ENCODE measurements around the gene BCL2L1. TPM values are rescaled to one million over a fixed set of nuclear protein-coding genes. Genes with fewer than 3 reads are reported as not detected.
"Not testable (repeated sequence)": the region's sequence is repeated elsewhere in the genome, so short reads cannot be mapped to it uniquely, and the experiment has no call there.

BCL2L1 gene
- total RNA-seq, 1 donor from 2014 or later = 57.2 TPM

- Histone ChIP-seq H3K9me3 (no peaks in the 10 kb centered on the region), H3K27ac (peak overlapping the region; percentile 92), H3K36me3 (peaks cover 0 to 5% of the 10 kb centered on the region in 2 donors), H3K4me1 (peaks cover 56% of the 10 kb centered on the region), H3K4me3 (peak overlapping the region; percentile 39 to 41), H3K27me3 (no peaks in the 10 kb centered on the region)
- DNase-seq (ENCODE audit: extremely low spot score in 2 of 2) = no peak
- TF ChIP-seq POLR2AphosphoS5 (IDR thresholded peaks at IDR 0.05; ENCODE audit: insufficient read depth in 1 of 2, low read depth in 1 of 2) = no peak
- no peak for TF ChIP-seq POLR2A (IDR thresholded peaks at IDR 0.05)
- intact Hi-C loops (cut with DNase I) = no loop called here
Measured at GRCh38 chr20:31662372-31662854, 60.3 kb downstream of the BCL2L1 start.

GRCh38 chr20:31661625-31662371 is 60.9 kb downstream of the BCL2L1 start:
- DNase-seq (ENCODE audit: extremely low spot score in 2 of 2) = peak in 1 of 2 donors; percentile 92
- intact Hi-C loops (cut with DNase I) = loop anchor here (2.0 kb wide), 1 partner anchor 61 kb away; the partner anchor contains the start of gene BCL2L1
- TF ChIP-seq POLR2AphosphoS5 (IDR thresholded peaks at IDR 0.05; ENCODE audit: insufficient read depth in 1 of 2, low read depth in 1 of 2) = peak in 1 of 2 donors; percentile 88
- peak; percentile 60 to 96 (median 64) for TF ChIP-seq CTCF (IDR thresholded peaks at IDR 0.05)
- TF ChIP-seq POLR2A (IDR thresholded peaks at IDR 0.05) = no peak
- H3K4me1 ChIP-seq = peaks cover 50% of the 10 kb centered on the region
- H3K27me3 ChIP-seq = no peaks in the 10 kb centered on the region
- no peaks in the 10 kb centered on the region for H3K9me3 ChIP-seq
- H3K36me3 ChIP-seq = peaks cover 0 to 5% of the 10 kb centered on the region in 2 donors
- peak overlapping the region; percentile 39 to 41 for H3K4me3 ChIP-seq
- H3K27ac ChIP-seq = peak overlapping the region; percentile 92

- H3K4me1 ChIP-seq = peaks cover 20% of the 10 kb centered on the region
- intact Hi-C loops (cut with DNase I) = no loop called here
- TF ChIP-seq POLR2A (IDR thresholded peaks at IDR 0.05) = no peak
- no peak for TF ChIP-seq CTCF (IDR thresholded peaks at IDR 0.05)
- no peak for TF ChIP-seq POLR2AphosphoS5 (IDR thresholded peaks at IDR 0.05; ENCODE audit: insufficient read depth in 1 of 2, low read depth in 1 of 2)
- H3K4me3 ChIP-seq = no peak overlapping the region
- H3K9me3 ChIP-seq = no peaks in the 10 kb centered on the region
- H3K27ac ChIP-seq = no peak overlapping the region
- no peaks in the 10 kb centered on the region for H3K27me3 ChIP-seq
- no peaks in the 10 kb centered on the region for H3K36me3 ChIP-seq
- no peak for DNase-seq (ENCODE audit: extremely low spot score in 2 of 2)
Measured at GRCh38 chr20:31654534-31654933, 68.1 kb downstream of the BCL2L1 start.

DNA sequence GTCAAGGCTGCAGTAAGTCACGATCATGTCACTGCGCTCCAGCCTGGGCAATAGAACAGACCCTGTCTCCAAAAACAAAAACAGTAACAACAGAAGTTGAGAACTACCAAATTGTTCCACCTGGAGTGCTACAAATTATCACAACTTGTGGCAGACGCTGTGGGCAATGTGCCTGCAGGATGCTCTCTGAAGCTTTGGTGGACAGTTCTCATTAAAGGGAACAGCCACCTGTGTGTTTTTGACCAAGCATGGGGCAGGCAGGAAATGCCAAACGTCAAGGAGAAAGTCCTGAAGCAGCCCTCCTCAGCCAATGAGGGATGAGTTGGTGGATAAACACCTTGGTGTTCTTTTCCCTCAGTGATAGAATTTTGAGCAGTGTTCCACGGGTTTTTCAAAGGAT is 69.1 kb downstream of the BCL2L1 start:
- H3K36me3 ChIP-seq = no peaks in the 10 kb centered on the region
- H3K27ac ChIP-seq = no peak overlapping the region
- TF ChIP-seq POLR2A (IDR thresholded peaks at IDR 0.05) (no peak), POLR2AphosphoS5 (IDR thresholded peaks at IDR 0.05; ENCODE audit: insufficient read depth in 1 of 2, low read depth in 1 of 2) (no peak), CTCF (IDR thresholded peaks at IDR 0.05) (no peak)
- no peaks in the 10 kb centered on the region for H3K27me3 ChIP-seq
- H3K9me3 ChIP-seq = no peaks in the 10 kb centered on the region
- intact Hi-C loops (cut with DNase I) = no loop called here
- no peak for DNase-seq (ENCODE audit: extremely low spot score in 2 of 2)
- H3K4me3 ChIP-seq = no peak overlapping the region
- H3K4me1 ChIP-seq = peaks cover 20% of the 10 kb centered on the region

DNA sequence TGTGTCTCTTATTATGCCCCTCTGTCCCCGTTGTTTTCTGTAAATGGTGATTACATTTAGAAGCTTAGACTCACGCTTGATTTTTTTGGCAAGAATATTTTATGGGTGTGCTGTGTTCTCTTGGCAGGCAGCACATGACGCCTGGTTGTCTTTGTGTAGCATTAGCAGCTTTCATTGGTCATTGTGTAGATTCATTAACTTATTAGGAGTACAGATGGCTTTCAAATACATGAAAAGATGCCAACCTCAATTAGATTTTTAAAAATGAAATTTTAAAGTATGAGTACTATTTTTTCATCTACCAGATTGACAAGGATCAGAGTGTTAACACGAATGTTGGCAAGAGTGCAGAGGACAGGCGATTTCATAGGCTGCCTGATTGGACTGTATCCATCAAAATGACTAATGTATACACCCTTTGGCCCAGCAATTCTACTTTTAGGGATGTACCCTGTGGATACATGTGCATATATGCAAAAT is 69.7 kb downstream of the BCL2L1 start:
- intact Hi-C loops (cut with DNase I) = no loop called here

GRCh38 chr20:31648104-31648503 is 74.6 kb downstream of the BCL2L1 start:
- intact Hi-C loops (cut with DNase I); DNase-seq (ENCODE audit: extremely low spot score in 2 of 2); H3K27ac ChIP-seq; H3K36me3 ChIP-seq; H3K27me3 ChIP-seq; H3K4me3 ChIP-seq; H3K9me3 ChIP-seq: not testable (repeated sequence)
- H3K4me1 ChIP-seq = peaks cover 11% of the 10 kb centered on the region

More for the DNA sequence above, 69.7 kb downstream of the BCL2L1 start:
- Histone ChIP-seq H3K4me3 (no peak overlapping the region), H3K27me3 (no peaks in the 10 kb centered on the region), H3K4me1 (peaks cover 20% of the 10 kb centered on the region), H3K27ac (peak overlapping the region; percentile 46), H3K9me3 (no peaks in the 10 kb centered on the region), H3K36me3 (no peaks in the 10 kb centered on the region)
- DNase-seq (ENCODE audit: extremely low spot score in 2 of 2) = no peak
- no peak for TF ChIP-seq CTCF (IDR thresholded peaks at IDR 0.05)
- peak in 1 of 2 donors; percentile 83 for TF ChIP-seq POLR2AphosphoS5 (IDR thresholded peaks at IDR 0.05; ENCODE audit: insufficient read depth in 1 of 2, low read depth in 1 of 2)

Data from vagina (tissue), 2 donors.